Measurements from ENCODE around the gene HMOX1.

DNA sequence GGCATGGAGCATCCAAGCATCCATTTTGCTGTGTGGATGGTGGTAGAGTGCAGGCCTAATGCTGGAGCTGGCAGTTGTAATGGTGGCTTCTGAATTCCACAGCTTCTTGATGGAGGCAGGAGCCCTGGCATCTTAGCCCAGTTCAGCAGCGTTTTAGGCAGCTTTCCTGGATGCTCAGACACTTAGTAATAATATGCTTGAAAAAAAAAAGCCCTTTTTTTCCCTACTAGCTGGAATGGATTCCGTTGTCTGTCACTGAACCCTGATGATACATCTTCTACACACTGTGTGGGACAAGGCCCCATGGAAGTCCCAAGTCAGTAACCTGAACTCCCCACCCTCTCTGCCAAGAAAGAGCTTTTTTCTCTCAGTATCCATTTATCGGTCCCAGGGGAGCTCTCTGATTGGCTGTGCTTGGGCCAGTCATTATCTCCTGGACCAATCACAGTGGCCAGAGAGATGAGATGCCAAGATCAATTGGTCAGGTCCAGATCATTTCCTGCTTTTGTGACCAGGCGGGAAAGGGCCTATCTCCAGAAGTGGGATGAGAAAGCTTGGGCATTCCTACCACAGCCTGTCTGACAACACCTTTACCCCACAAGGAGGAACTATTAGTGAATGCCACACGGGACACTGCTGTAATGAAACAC is 53.3 kb downstream of the HMOX1 start:
- TF ChIP-seq, protein P1, sequence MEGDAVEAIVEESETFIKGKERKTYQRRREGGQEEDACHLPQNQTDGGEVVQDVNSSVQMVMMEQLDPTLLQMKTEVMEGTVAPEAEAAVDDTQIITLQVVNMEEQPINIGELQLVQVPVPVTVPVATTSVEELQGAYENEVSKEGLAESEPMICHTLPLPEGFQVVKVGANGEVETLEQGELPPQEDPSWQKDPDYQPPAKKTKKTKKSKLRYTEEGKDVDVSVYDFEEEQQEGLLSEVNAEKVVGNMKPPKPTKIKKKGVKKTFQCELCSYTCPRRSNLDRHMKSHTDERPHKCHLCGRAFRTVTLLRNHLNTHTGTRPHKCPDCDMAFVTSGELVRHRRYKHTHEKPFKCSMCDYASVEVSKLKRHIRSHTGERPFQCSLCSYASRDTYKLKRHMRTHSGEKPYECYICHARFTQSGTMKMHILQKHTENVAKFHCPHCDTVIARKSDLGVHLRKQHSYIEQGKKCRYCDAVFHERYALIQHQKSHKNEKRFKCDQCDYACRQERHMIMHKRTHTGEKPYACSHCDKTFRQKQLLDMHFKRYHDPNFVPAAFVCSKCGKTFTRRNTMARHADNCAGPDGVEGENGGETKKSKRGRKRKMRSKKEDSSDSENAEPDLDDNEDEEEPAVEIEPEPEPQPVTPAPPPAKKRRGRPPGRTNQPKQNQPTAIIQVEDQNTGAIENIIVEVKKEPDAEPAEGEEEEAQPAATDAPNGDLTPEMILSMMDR (optimal IDR thresholded peaks at IDR 0.05 in 1 of 3, IDR thresholded peaks at IDR 0.05 in 1 of 3, conservative IDR thresholded peaks at IDR 0.05 in 1 of 3; ENCODE audit: extremely low read depth in 1 of 3, insufficient read depth in 2 of 3, low read length in 3 of 3), result no peak
- no peak for TF ChIP-seq EZH2 (IDR thresholded peaks at IDR 0.05; ENCODE audit: low read length)
